ENCODE results near the gene SLC8A2. TPM values are rescaled to one million over a fixed set of nuclear protein-coding genes. Genes with fewer than 3 reads are reported as not detected.
"Not testable (repeated sequence)": the region's sequence is repeated elsewhere in the genome, so short reads cannot be mapped to it uniquely, and the experiment has no call there.

The SLC8A2 gene
- total and polyA plus RNA-seq, 10 of the 15 experiments (the other 5 are each of a cell fraction or from before 2014, with no cell fraction given) = not detected

DNA sequence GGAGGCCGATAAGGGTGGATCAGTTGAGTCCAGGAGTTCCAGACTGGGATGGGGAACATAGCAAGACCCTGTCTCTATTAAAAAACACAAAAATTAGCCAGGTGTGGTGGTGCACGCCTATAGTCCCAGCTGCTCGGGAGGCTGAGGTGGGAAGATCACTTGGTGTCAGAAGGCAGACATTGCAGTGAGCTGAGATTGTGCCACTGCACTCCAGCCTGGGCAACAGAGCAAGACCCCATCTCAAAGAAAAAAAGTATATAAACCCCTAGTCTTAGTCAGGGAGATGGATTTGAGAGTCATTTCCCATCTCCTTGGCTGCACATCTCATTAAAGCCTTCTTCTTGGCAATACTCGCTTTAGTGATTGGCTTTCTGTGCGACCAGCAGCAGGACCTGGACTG lies 87.8 kb downstream of the SLC8A2 start:
- H3K9ac ChIP-seq (ENCODE audit: control insufficient read depth, insufficient read depth, low read length); in situ Hi-C loops (cut with MboI); H4K20me1 ChIP-seq (ENCODE audit: control insufficient read depth, insufficient read depth); H3K4me1 ChIP-seq (ENCODE audit: control insufficient read depth, insufficient read depth, low read length); intact Hi-C loops (cut with micrococcal nuclease; ENCODE audit: unreplicated experiment); H3K27me3 ChIP-seq (replicated peaks in 1 of 2; ENCODE audit: control insufficient read depth in 2 of 2, insufficient read depth in 2 of 2, low read length in 1 of 2); H3K9me3 ChIP-seq (replicated peaks; ENCODE audit: control insufficient read depth, insufficient read depth, low read length); ATAC-seq; RAD21 ChIA-PET (ENCODE audit: unreplicated experiment); SMC1A ChIA-PET (ENCODE audit: uncharacterized antibody, unreplicated experiment); H2AFZ ChIP-seq (ENCODE audit: control insufficient read depth, low read depth, low read length); H3K27ac ChIP-seq (ENCODE audit: control insufficient read depth, insufficient read depth); H3K4me3 ChIP-seq; H3K79me2 ChIP-seq (ENCODE audit: control insufficient read depth, insufficient read depth, low read length); BruUV-seq (replicated peaks); H3K4me2 ChIP-seq (ENCODE audit: control insufficient read depth, insufficient read depth); DNase-seq (ENCODE audit: low read depth, low spot score); POLR2A ChIA-PET: not testable (repeated sequence)
- CTCF ChIA-PET = interaction anchor here (1.3 kb wide), 1 partner anchor 89 kb away, joined by 5 read pairs; no protein-coding TSS in a partner anchor
- peaks cover 3 to 12% of the 10 kb centered on the region in 2 experiments; a peak in 3 of 4 replicates for H3K36me3 ChIP-seq (ENCODE audit: control insufficient read depth in 2 of 2, insufficient read depth in 2 of 2, low read length in 1 of 2)
- peak; percentile 75 for FAIRE-seq
- 57% methylated on average over 5 of the region's 5 CpGs for WGBS (ENCODE audit: insufficient coverage, insufficient replicate concordance, low lambda C conversion rate, missing lambda C conversion rate)

DNA sequence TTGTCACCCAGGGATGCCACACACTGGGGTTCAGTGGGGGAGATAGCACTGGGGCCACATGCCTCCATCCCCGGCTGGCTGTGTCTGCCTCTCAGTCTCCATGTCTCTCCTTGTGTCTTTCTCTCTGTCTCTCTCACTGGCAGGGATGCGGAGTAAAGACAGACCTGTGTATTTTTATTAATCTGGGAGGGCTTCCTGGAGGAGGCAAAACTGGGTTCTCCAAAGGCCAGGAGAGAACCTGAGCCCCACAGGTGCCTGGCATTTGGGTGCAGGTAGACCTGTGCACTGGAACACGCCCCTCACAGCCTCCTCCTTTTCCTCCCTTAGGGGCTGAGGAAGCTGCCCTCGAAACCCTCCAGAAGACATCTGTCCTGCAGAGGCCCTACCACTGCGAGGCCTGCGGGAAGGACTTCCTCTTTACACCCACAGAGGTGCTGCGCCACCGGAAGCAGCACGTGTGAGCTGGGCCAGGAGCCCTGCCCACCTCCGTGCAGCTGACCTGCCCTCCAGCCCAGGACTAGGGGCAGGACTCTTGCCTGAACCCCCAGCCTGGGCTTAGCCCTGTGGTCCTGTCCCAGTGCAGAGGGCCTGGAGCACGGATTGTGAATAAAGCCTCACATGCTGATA lies 89.9 kb downstream of the SLC8A2 start:
- Histone ChIP-seq H3K9me3 (replicated peaks; ENCODE audit: control insufficient read depth, insufficient read depth, low read length) (no peaks in the 10 kb centered on the region), H3K27ac (ENCODE audit: control insufficient read depth, insufficient read depth) (no peak overlapping the region; the same call in 1 of the 2 replicates), H3K36me3 (ENCODE audit: control insufficient read depth in 2 of 2, insufficient read depth in 2 of 2, low read length in 1 of 2) (peaks cover 3 to 19% of the 10 kb centered on the region in 2 experiments; a peak in 3 of 4 replicates), H3K79me2 (ENCODE audit: control insufficient read depth, insufficient read depth, low read length) (no peaks in the 10 kb centered on the region), H3K4me3 (no peak overlapping the region), H3K27me3 (replicated peaks in 1 of 2; ENCODE audit: control insufficient read depth in 2 of 2, insufficient read depth in 2 of 2, low read length in 1 of 2) (no peaks in the 10 kb centered on the region), H3K4me2 (ENCODE audit: control insufficient read depth, insufficient read depth) (no peak overlapping the region), H3K4me1 (ENCODE audit: control insufficient read depth, insufficient read depth, low read length) (peaks cover 4% of the 10 kb centered on the region; the same call in 1 of the 2 replicates), H2AFZ (ENCODE audit: control insufficient read depth, low read depth, low read length) (no peak overlapping the region), H3K9ac (ENCODE audit: control insufficient read depth, insufficient read depth, low read length) (no peak overlapping the region), H4K20me1 (ENCODE audit: control insufficient read depth, insufficient read depth) (no peaks in the 10 kb centered on the region)
- ChIA-PET CTCF (interaction anchor here (0.8 to 1.3 kb wide), 3 partner anchors 30 to 97 kb away, joined by 3 to 4 read pairs (median 3); partner anchors contain the start of gene DHX34), RAD21 (ENCODE audit: unreplicated experiment) (no interaction called here), SMC1A (ENCODE audit: uncharacterized antibody, unreplicated experiment) (no interaction called here), POLR2A (no interaction called here)
- intact Hi-C loops (cut with micrococcal nuclease; ENCODE audit: unreplicated experiment) (no loop called here), in situ Hi-C loops (cut with MboI) (no loop called here)
- DNase-seq (ENCODE audit: low read depth, low spot score) = no peak
- FAIRE-seq = no peak
- 36% methylated on average over 10 of the region's 11 CpGs for WGBS (ENCODE audit: insufficient coverage, insufficient replicate concordance, low lambda C conversion rate, missing lambda C conversion rate)
- BruUV-seq (replicated peaks) = no TSS peak
- peak; percentile 88 for ATAC-seq
- TF ChIP-seq IKZF1 (conservative IDR thresholded peaks at IDR 0.05) = peak; percentile 38; the same call in 1 of the 2 replicates
- TF ChIP-seq BRCA1 (IDR thresholded peaks at IDR 0.05; ENCODE audit: low read depth, low read length) = no peak
- TF ChIP-seq SMAD1 (IDR thresholded peaks at IDR 0.05; ENCODE audit: low read depth, partially characterized antibody) = no peak
- TF ChIP-seq, protein P1, sequence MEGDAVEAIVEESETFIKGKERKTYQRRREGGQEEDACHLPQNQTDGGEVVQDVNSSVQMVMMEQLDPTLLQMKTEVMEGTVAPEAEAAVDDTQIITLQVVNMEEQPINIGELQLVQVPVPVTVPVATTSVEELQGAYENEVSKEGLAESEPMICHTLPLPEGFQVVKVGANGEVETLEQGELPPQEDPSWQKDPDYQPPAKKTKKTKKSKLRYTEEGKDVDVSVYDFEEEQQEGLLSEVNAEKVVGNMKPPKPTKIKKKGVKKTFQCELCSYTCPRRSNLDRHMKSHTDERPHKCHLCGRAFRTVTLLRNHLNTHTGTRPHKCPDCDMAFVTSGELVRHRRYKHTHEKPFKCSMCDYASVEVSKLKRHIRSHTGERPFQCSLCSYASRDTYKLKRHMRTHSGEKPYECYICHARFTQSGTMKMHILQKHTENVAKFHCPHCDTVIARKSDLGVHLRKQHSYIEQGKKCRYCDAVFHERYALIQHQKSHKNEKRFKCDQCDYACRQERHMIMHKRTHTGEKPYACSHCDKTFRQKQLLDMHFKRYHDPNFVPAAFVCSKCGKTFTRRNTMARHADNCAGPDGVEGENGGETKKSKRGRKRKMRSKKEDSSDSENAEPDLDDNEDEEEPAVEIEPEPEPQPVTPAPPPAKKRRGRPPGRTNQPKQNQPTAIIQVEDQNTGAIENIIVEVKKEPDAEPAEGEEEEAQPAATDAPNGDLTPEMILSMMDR (IDR thresholded peaks at IDR 0.05 in 2 of 3, conservative IDR thresholded peaks at IDR 0.05 in 1 of 3; ENCODE audit: control insufficient read depth in 2 of 3, extremely low read depth in 1 of 3, insufficient read depth in 1 of 3, low read depth in 3 of 3, low read length in 3 of 3) = no peak
- peak; percentile 11; the same call in 1 of the 2 replicates for TF ChIP-seq RUNX3 (IDR thresholded peaks at IDR 0.05; ENCODE audit: low read length)
- TF ChIP-seq CREM (IDR thresholded peaks at IDR 0.05; ENCODE audit: low read depth) = no peak
- TF ChIP-seq CBFB (IDR thresholded peaks at IDR 0.05; ENCODE audit: low read depth) = no peak
- TF ChIP-seq CREB1 (IDR thresholded peaks at IDR 0.05; ENCODE audit: low read depth) = no peak
- no peak for TF ChIP-seq HCFC1 (IDR thresholded peaks at IDR 0.05; ENCODE audit: low read length)
- no peak for TF ChIP-seq RB1 (IDR thresholded peaks at IDR 0.05; ENCODE audit: borderline replicate concordance)
- TF ChIP-seq SMARCA5 (IDR thresholded peaks at IDR 0.05) = peak; percentile 55; the same call in 1 of the 2 replicates
- TF ChIP-seq PML (IDR thresholded peaks at IDR 0.05; ENCODE audit: low read length) = no peak
- TF ChIP-seq ASH2L (IDR thresholded peaks at IDR 0.05; ENCODE audit: borderline replicate concordance, low read depth) = no peak
- no peak for TF ChIP-seq YBX1 (IDR thresholded peaks at IDR 0.05)
- TF ChIP-seq FOXM1 (IDR thresholded peaks at IDR 0.05; ENCODE audit: low read depth, low read length) = no peak
- no peak for TF ChIP-seq GATAD2B (conservative IDR thresholded peaks at IDR 0.05; ENCODE audit: low read depth)
- no peak for TF ChIP-seq MYB (IDR thresholded peaks at IDR 0.05; ENCODE audit: borderline replicate concordance, low read depth, low read length)
